ENCODE data around the gene POLR2H. TPM values are rescaled to one million over a fixed set of nuclear protein-coding genes. Genes with fewer than 3 reads are reported as not detected.
A peak's percentile ranks its signal among the peaks of the same experiment; 100 is the strongest.

POLR2H gene
- total and polyA plus RNA-seq, 8 donors = 54.7 to 98.6 (median 85.3) TPM

- Histone ChIP-seq H3K36me3 (no peaks in the 10 kb centered on the region), H3K27ac (no peak overlapping the region), H3K4me3 (no peak overlapping the region), H3K4me1 (peaks cover 11 to 23% of the 10 kb centered on the region in 2 donors), H3K27me3 (peaks cover 16 to 82% of the 10 kb centered on the region in 2 donors), H3K9me3 (no peaks in the 10 kb centered on the region)
- no peak for DNase-seq
- no peak for ATAC-seq
- TF ChIP-seq CTCF (IDR thresholded peaks at IDR 0.05) = no peak
- intact Hi-C loops (cut with DNase I) = no loop called here
Measured at GRCh38 chr3:184377374-184377773, 15.9 kb downstream of the POLR2H start.

DNA sequence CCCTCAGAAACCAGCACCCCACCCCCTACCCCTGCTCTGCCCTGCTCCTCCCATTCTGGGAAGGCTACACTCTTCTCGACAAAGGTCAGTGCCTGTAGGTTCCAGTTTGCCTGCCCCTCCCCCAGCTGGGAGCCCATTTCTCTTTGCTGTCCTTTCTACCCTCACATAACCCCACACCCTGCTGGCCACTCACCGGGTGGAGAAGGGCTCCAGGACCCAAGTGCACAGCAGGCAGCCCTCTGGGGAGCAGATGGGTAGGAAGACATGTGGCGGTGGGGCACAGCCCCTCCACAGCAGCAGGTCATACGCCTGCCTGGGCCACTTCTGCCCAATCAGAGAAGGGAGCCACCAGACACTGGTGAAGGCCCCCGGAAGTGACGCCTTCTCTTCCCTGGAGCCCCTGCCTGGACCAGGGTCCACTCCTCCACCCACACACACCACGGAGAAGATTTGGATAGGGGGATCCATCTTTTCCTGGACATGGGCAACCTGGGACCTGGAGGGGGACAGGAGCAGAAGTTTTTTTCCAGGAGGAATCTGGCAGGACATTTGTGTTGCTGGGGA, 16.5 kb downstream of the POLR2H start, which contains the start of gene THPO:
Gene THPO (minus strand): TSS at position 326 of the 564 bp plus-strand sequence. CDS start 1,948 bp downstream, outside the sequence.
- Histone ChIP-seq H3K27ac (no peak within 1 kb of the TSS), H3K36me3 (no peaks in the 10 kb centered on the region)

DNA sequence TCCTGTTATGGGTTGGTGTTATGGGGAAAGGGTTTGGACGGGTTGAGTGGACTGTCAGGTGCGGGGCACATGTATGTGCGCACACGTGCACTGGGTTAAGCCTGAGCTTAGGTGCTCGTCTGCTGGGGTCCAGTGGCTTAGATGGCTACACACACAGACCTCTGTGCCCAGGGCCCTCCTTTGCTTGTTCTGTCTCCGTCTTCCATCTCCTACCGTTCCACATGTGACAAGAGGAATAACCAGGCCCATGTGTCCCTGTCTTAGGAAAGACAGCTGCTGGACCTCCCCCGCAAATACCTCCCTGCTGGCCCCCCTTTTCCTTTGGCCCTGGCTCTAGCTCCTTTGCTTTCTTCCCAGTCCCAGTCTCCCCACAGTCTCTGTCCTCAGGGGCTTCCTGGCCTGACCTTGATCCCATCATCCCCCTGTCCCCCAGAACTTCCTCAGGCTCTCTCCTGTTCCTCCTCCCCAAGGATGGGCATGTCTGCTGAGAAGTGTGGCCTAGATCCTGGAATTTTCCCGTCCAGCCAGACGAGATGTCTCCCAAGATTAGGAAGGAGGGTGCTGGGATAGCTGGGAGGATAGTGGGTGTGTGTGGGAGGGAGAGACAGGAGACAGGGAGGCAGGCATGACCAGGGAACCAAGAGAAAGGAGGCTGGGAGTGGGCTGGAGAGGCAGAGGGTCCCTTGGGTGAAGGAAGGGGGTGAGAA, 17.3 kb downstream of the POLR2H start:
- H3K9me3 ChIP-seq = no peaks in the 10 kb centered on the region
- no peak overlapping the region for H3K4me3 ChIP-seq
- DNase-seq (no peak), ATAC-seq (no peak)
- peak overlapping the region in 1 of 2 donors; percentile 53 for H3K27ac ChIP-seq
- H3K27me3 ChIP-seq = peaks cover 16 to 89% of the 10 kb centered on the region in 2 donors
- intact Hi-C loops (cut with DNase I) = no loop called here
- peaks cover 11 to 23% of the 10 kb centered on the region in 2 donors for H3K4me1 ChIP-seq
- H3K36me3 ChIP-seq = no peaks in the 10 kb centered on the region
- TF ChIP-seq CTCF (IDR thresholded peaks at IDR 0.05) = no peak

More for the DNA sequence above, 16.5 kb downstream of the POLR2H start, which contains the start of gene THPO:
- intact Hi-C loops (cut with DNase I) = no loop called here
- H3K27me3 ChIP-seq = peaks cover 16 to 88% of the 10 kb centered on the region in 2 donors
- DNase-seq (no peak), ATAC-seq (peak; percentile 49)
- no peak within 1 kb of the TSS for H3K4me3 ChIP-seq
- no peak for TF ChIP-seq CTCF (IDR thresholded peaks at IDR 0.05)
- no peaks in the 10 kb centered on the region for H3K9me3 ChIP-seq
- H3K4me1 ChIP-seq = peaks cover 11 to 23% of the 10 kb centered on the region in 2 donors

- Histone ChIP-seq H3K27me3 (peaks cover 16 to 86% of the 10 kb centered on the region in 2 donors), H3K4me1 (peaks cover 11 to 23% of the 10 kb centered on the region in 2 donors), H3K4me3 (peak within 1 kb of the TSS; percentile 11 to 31), H3K9me3 (no peaks in the 10 kb centered on the region), H3K27ac (peak within 1 kb of the TSS in 1 of 2 donors; percentile 53), H3K36me3 (no peaks in the 10 kb centered on the region)
- ATAC-seq (no peak), DNase-seq (peak in 1 of 4 donors; percentile 45)
- no peak for TF ChIP-seq CTCF (IDR thresholded peaks at IDR 0.05)
- intact Hi-C loops (cut with DNase I) = no loop called here
Measured at GRCh38 chr3:184379358-184380184, 18.1 kb downstream of the POLR2H start, which contains the start of gene CHRD. TSS of gene CHRD (plus strand) at chr3:184380054. CDS start at chr3:184380319, 265 bp downstream.

Measured in left lung (tissue), 10 donors.